A549 (cell line): ENCODE data around the gene RNF4. TPM values are rescaled to one million over a fixed set of nuclear protein-coding genes. Genes with fewer than 3 reads are reported as not detected.

ENCODE experiments used
- ATAC-seq, 2 experiments: fragments of 200-7000 bp in 1 of 2; fragments of >200 bp in 1 of 2; cut with Nextera tagmentation in 1 of 2; cut with Tn5 transposase in 1 of 2; 3 replicates each; pipeline versions ENCODE4 v1.8.0 to v1.9.1; 2018 to 2020; ENCODE audit warnings: mild to moderate bottlenecking in 1 of 2, moderate library complexity in 1 of 2
- CTCF ChIA-PET: fragments of 300-600 bp; sonication (Branson Sonifier 250); formaldehyde crosslinking; extraction: SDS; loops from one replicate; lab custom pipeline; 2021; ENCODE audit warnings: antibody characterized with exemption, inconsistent platforms; lab: Yijun Ruan, JAX
- POLR2A ChIA-PET: fragments of 350-600 bp; formaldehyde crosslinking; extraction: SDS; loops from one replicate; lab custom pipeline; 2021; ENCODE audit warnings: antibody characterized with exemption, inconsistent platforms; lab: Yijun Ruan, JAX
- DNase-seq, 2 experiments: peaks; one replicate each; pipeline versions ENCODE4 v3.0.0 to v3.0.0-alpha.2; 2011 to 2016; ENCODE audit warnings: low read depth in 1 of 2, low spot score in 1 of 2
- FAIRE-seq: peaks from 2 replicates; lab custom pipeline; 2011; peaks lifted over from hg19 to GRCh38; lab: Jason Lieb, UNC
- H3K27ac ChIP-seq, 2 experiments: fragments of >200 bp; sonication (Bioruptor Twin); formaldehyde crosslinking; 3 replicates each; pipeline ENCODE4 v1.5.1; 2016 to 2017
- H3K4me1 ChIP-seq: fragments of >200 bp; sonication (Bioruptor Twin); formaldehyde crosslinking; 3 replicates; pipeline ENCODE4 v1.6.1; 2016
- H3K4me2 ChIP-seq: fragments of >200 bp; sonication (Bioruptor Twin); formaldehyde crosslinking; 3 replicates; pipeline ENCODE4 v1.6.1; 2016
- H3K4me3 ChIP-seq: fragments of >200 bp; sonication (Bioruptor Twin); formaldehyde crosslinking; 3 replicates; pipeline ENCODE4 v1.5.1; 2016
- H3K9me3 ChIP-seq: fragments of >200 bp; sonication (Bioruptor Twin); formaldehyde crosslinking; 3 replicates; pipeline ENCODE4 v1.6.1; 2016
- CHD2 ChIP-seq: fragments of 150-350 bp; IDR thresholded peaks from 2 replicates; pipeline ENCODE4 v1.6.1; 2014; ENCODE audit warnings: low read length; ENCODE audit not compliant: partially characterized antibody
- CHD4 ChIP-seq: fragments of 200-600 bp; sonication (generic); IDR thresholded peaks from 2 replicates; pipeline ENCODE4 v1.6.1; 2016; ENCODE audit warnings: antibody characterized with exemption, mild to moderate bottlenecking, borderline replicate concordance
- EHF ChIP-seq: fragments of 250-450 bp; sonication (Bioruptor Pico); IDR thresholded peaks from 2 replicates; pipeline ENCODE4 v1.5.0; 2020; ENCODE audit warnings: mild to moderate bottlenecking
- EP300 ChIP-seq, 2 experiments: fragments of >200 bp; sonication (Bioruptor Twin); formaldehyde crosslinking; IDR thresholded peaks; 2 replicates in 1 of 2; 3 replicates in 1 of 2; pipeline ENCODE4 v1.6.1; 2016 to 2017
- FOSB ChIP-seq: fragments of 250-450 bp; sonication (Bioruptor Pico); IDR thresholded peaks from 2 replicates; pipeline ENCODE4 v1.5.0; 2020; ENCODE audit warnings: mild to moderate bottlenecking, moderate library complexity
- HDAC2 ChIP-seq: fragments of 200-600 bp; sonication (generic); IDR thresholded peaks from 2 replicates; pipeline ENCODE4 v1.6.1; 2016
- HEYL ChIP-seq: fragments of 250-450 bp; sonication (Bioruptor Pico); IDR thresholded peaks from 2 replicates; pipeline ENCODE4 v1.8.0; 2021; ENCODE audit warnings: mild to moderate bottlenecking, moderate library complexity
- KDM1A ChIP-seq: fragments of 200-600 bp; sonication (generic); IDR thresholded peaks from 2 replicates; pipeline ENCODE4 v1.6.1; 2016; ENCODE audit warnings: low read depth, mild to moderate bottlenecking
- KDM5A ChIP-seq: fragments of 200-600 bp; sonication (generic); IDR thresholded peaks from 2 replicates; pipeline ENCODE4 v1.6.1; 2016; ENCODE audit warnings: antibody characterized with exemption, mild to moderate bottlenecking
- MAX ChIP-seq: IDR thresholded peaks from 2 replicates; pipeline ENCODE4 v1.6.1; 2012
- MAZ ChIP-seq: fragments of 150-350 bp; IDR thresholded peaks from 2 replicates; pipeline ENCODE4 v1.6.1; 2014; ENCODE audit warnings: antibody characterized with exemption, low read depth, low read length, borderline replicate concordance
- NFE2L2 ChIP-seq: fragments of 150-350 bp; conservative IDR thresholded peaks from 2 replicates; pipeline ENCODE4 v1.6.1; 2014; ENCODE audit warnings: low read length
- PHF8 ChIP-seq: fragments of 200-600 bp; sonication (generic); IDR thresholded peaks from 2 replicates; pipeline ENCODE4 v1.6.1; 2016; ENCODE audit warnings: low read depth, mild to moderate bottlenecking, antibody characterized with exemption, moderate library complexity, borderline replicate concordance
- RCOR1 ChIP-seq: fragments of 150-350 bp; IDR thresholded peaks from 2 replicates; pipeline ENCODE4 v1.6.1; 2014; ENCODE audit warnings: antibody characterized with exemption, low read length, low read depth
- RNF2 ChIP-seq: fragments of 200-600 bp; sonication (generic); IDR thresholded peaks from 2 replicates; pipeline ENCODE4 v1.6.1; 2016; ENCODE audit warnings: low read depth, mild to moderate bottlenecking, antibody characterized with exemption, moderate library complexity, borderline replicate concordance
- SMC3 ChIP-seq: fragments of >200 bp; sonication (Bioruptor Twin); formaldehyde crosslinking; IDR thresholded peaks from 3 replicates; pipeline ENCODE4 v1.6.1; 2018; ENCODE audit warnings: inconsistent platforms
- SREBF2 ChIP-seq: fragments of 450-650 bp; IDR thresholded peaks from 2 replicates; pipeline ENCODE4 v1.6.1; 2014; ENCODE audit warnings: mild to moderate bottlenecking, moderate library complexity
- TFCP2L1 ChIP-seq: fragments of 250-450 bp; sonication (Bioruptor Pico); IDR thresholded peaks from 2 replicates; pipeline ENCODE4 v1.5.0; 2021; ENCODE audit warnings: mild to moderate bottlenecking
- TP53 ChIP-seq: fragments of 250-450 bp; sonication (Bioruptor Pico); IDR thresholded peaks from 2 replicates; pipeline ENCODE4 v1.5.0; 2021; ENCODE audit warnings: mild to moderate bottlenecking, moderate library complexity
- ZC3H11A ChIP-seq: fragments of 450-650 bp; IDR thresholded peaks from 2 replicates; pipeline ENCODE4 v1.6.1; 2014; ENCODE audit warnings: antibody characterized with exemption, mild to moderate bottlenecking
- WGBS: methylation state at CpG from one replicate; pipeline ENCODE4 v1.1.6; 2017; ENCODE audit errors: missing lambda C conversion rate; 5-methylcytosine and 5-hydroxymethylcytosine counted together
- polyA plus RNA-seq, 4 experiments: library from polyadenylated mRNA; depleted of rRNA in 3 of 4; stranded (reverse); fragments of >200 nt; fragmentation: RNase III in 1 of 4; extraction: RNeasy Plus Mini Kit Qiagen cat#74134 plus additional on column Dnase treatment in 1 of 4; gene quantifications; 2 replicates in 3 of 4; 3 replicates in 1 of 4; pipeline ENCODE4 v1.2.3, GENCODE V29; 2011 to 2017
- TF ChIP-seq, protein P1 (sequence below): fragments of >200 bp; sonication (Bioruptor Twin); formaldehyde crosslinking; IDR thresholded peaks from 2 replicates; pipeline ENCODE4 v1.6.1; 2016
- TF ChIP-seq, protein P2 (sequence below): IDR thresholded peaks from 2 replicates; pipeline ENCODE4 v1.6.1; 2012
- TF ChIP-seq, protein P3 (sequence below): IDR thresholded peaks from 2 replicates; pipeline ENCODE4 v1.6.1; 2012; ENCODE audit warnings: low read depth, borderline replicate concordance
- TF ChIP-seq, protein P4 (sequence below): fragments of >200 bp; sonication (Bioruptor Twin); formaldehyde crosslinking; IDR thresholded peaks from 3 replicates; pipeline ENCODE4 v1.5.1; 2016

RNF4 gene
- polyA plus RNA-seq, 2 of the 4 experiments (the other 2 are of a cell fraction) = 65.8 to 93.5 TPM

- DNase-seq (no peak), ATAC-seq (no peak), FAIRE-seq (no peak)
- no peak overlapping the region for H3K4me3 ChIP-seq
- H3K27ac ChIP-seq = no peak overlapping the region
- TF ChIP-seq, protein P1, sequence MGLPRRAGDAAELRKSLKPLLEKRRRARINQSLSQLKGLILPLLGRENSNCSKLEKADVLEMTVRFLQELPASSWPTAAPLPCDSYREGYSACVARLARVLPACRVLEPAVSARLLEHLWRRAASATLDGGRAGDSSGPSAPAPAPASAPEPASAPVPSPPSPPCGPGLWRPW = no peak
- TF ChIP-seq RCOR1 (no peak), EHF (CRISPR knock-in tag) (no peak), KDM1A (no peak), HEYL (CRISPR knock-in tag) (no peak), HDAC2 (no peak), EP300 (IDR thresholded peaks at IDR 0.05) (no peak), TP53 (CRISPR knock-in tag) (no peak), SMC3 (no peak), CHD2 (no peak), KDM5A (no peak)
- TF ChIP-seq, protein P2, sequence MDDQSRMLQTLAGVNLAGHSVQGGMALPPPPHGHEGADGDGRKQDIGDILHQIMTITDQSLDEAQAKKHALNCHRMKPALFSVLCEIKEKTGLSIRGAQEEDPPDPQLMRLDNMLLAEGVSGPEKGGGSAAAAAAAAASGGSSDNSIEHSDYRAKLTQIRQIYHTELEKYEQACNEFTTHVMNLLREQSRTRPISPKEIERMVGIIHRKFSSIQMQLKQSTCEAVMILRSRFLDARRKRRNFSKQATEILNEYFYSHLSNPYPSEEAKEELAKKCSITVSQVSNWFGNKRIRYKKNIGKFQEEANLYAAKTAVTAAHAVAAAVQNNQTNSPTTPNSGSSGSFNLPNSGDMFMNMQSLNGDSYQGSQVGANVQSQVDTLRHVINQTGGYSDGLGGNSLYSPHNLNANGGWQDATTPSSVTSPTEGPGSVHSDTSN = no peak
- TF ChIP-seq, protein P3, sequence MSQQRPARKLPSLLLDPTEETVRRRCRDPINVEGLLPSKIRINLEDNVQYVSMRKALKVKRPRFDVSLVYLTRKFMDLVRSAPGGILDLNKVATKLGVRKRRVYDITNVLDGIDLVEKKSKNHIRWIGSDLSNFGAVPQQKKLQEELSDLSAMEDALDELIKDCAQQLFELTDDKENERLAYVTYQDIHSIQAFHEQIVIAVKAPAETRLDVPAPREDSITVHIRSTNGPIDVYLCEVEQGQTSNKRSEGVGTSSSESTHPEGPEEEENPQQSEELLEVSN = no peak
- H3K9me3 ChIP-seq = no peaks in the 10 kb centered on the region
- no peak overlapping the region for H3K4me2 ChIP-seq
- ChIA-PET POLR2A (interaction anchor here (0.6 kb wide), 1 partner anchor 35 kb away, joined by 3 read pairs; no protein-coding TSS in a partner anchor), CTCF (no interaction called here)
- no peaks in the 10 kb centered on the region for H3K4me1 ChIP-seq
- 98% methylated on average over 4 of the region's 4 CpGs for WGBS
Measured at GRCh38 chr4:2497324-2497723, 28.4 kb downstream of the RNF4 start.

- ChIA-PET POLR2A (no interaction called here), CTCF (no interaction called here)
- DNase-seq (no peak), FAIRE-seq (no peak), ATAC-seq (no peak)
- H3K9me3 ChIP-seq = no peaks in the 10 kb centered on the region
- H3K27ac ChIP-seq = no peak overlapping the region
- no peak overlapping the region for H3K4me2 ChIP-seq
- WGBS = 91% methylated on average over 9 of the region's 9 CpGs
- H3K4me1 ChIP-seq = no peaks in the 10 kb centered on the region
- H3K4me3 ChIP-seq = no peak overlapping the region
- TF ChIP-seq, protein P4, sequence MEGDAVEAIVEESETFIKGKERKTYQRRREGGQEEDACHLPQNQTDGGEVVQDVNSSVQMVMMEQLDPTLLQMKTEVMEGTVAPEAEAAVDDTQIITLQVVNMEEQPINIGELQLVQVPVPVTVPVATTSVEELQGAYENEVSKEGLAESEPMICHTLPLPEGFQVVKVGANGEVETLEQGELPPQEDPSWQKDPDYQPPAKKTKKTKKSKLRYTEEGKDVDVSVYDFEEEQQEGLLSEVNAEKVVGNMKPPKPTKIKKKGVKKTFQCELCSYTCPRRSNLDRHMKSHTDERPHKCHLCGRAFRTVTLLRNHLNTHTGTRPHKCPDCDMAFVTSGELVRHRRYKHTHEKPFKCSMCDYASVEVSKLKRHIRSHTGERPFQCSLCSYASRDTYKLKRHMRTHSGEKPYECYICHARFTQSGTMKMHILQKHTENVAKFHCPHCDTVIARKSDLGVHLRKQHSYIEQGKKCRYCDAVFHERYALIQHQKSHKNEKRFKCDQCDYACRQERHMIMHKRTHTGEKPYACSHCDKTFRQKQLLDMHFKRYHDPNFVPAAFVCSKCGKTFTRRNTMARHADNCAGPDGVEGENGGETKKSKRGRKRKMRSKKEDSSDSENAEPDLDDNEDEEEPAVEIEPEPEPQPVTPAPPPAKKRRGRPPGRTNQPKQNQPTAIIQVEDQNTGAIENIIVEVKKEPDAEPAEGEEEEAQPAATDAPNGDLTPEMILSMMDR = no peak
- no peak for TF ChIP-seq KDM1A
- TF ChIP-seq TFCP2L1 (CRISPR knock-in tag) = no peak
- no peak for TF ChIP-seq SREBF2
- TF ChIP-seq RNF2 = no peak
- no peak for TF ChIP-seq ZC3H11A
- TF ChIP-seq SMC3 = no peak
- TF ChIP-seq, protein P3 = no peak
- TF ChIP-seq CHD4 = no peak
- TF ChIP-seq NFE2L2 = no peak
Measured at GRCh38 chr4:2497931-2498330, 29.0 kb downstream of the RNF4 start.

- Histone ChIP-seq H3K4me2 (no peak overlapping the region), H3K4me1 (no peaks in the 10 kb centered on the region), H3K27ac (no peak overlapping the region), H3K9me3 (no peaks in the 10 kb centered on the region), H3K4me3 (no peak overlapping the region)
- no peak for ATAC-seq
- 92% methylated on average over 2 of the region's 2 CpGs for WGBS
- DNase-seq = no peak
- TF ChIP-seq MAZ = no peak
- TF ChIP-seq CHD4 = no peak
- TF ChIP-seq MAX = no peak
- TF ChIP-seq FOSB = no peak
- no peak for TF ChIP-seq PHF8
- ChIA-PET POLR2A (no interaction called here), CTCF (no interaction called here)
- FAIRE-seq = no peak
Measured at GRCh38 chr4:2500547-2500946, 31.6 kb downstream of the RNF4 start.
